Activated CD8-positive, alpha-beta memory T cell treated with anti-CD3 and anti-CD28 coated beads for 24 hours (primary cell): ENCODE measurements around the gene ZNF134.

Source experiments
- DNase-seq: peaks from one replicate; pipeline ENCODE4 v3.0.0-alpha.2; 2020

ZNF134 gene

DNA sequence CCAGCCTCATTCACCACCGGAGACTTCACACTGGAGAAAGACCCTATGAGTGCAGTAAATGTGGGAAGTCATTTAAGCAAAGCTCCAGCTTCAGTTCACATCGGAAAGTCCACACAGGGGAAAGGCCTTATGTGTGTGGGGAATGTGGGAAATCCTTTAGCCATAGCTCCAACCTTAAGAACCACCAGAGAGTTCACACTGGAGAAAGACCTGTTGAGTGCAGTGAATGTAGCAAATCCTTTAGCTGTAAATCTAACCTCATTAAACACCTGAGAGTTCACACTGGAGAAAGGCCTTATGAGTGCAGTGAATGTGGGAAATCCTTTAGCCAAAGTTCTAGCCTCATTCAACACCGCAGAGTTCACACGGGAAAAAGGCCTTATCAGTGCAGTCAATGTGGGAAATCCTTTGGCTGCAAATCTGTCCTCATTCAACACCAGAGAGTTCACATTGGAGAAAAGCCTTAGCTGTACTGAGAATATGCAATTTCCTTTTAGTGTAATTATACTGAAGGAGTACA, 27.7 kb downstream of the ZNF134 start:
- no peak for DNase-seq

DNA sequence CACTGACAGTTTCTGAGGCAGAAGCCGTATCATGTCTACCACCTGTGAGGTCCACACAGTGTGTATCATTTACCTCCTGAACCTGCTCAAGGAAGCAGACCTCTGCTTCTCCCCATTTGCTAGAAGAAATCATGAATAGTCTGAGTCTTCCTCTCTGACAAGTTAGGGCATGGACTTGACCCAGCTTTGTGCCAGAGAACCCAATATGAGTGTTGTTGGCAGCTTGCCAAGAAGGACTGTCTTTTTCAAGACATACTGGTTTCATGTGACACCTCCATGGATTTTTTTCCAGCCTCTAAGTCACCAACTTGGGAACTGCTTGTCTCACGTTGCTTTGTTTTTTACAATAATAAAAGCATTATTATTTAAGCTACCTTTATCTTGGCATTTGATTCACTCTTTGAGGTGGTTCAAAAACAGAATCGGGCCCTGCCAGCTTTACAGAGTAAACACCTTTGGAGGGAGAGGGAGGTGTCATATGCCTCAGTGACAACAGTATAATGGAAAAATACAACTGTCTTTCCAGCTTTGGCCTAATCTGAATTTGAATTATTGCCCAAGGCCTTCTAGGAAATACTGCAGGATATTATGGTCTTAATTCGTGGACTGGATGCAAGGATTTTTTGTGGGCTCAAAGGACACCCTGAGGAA, 28.5 kb downstream of the ZNF134 start:
- DNase-seq = no peak

DNA sequence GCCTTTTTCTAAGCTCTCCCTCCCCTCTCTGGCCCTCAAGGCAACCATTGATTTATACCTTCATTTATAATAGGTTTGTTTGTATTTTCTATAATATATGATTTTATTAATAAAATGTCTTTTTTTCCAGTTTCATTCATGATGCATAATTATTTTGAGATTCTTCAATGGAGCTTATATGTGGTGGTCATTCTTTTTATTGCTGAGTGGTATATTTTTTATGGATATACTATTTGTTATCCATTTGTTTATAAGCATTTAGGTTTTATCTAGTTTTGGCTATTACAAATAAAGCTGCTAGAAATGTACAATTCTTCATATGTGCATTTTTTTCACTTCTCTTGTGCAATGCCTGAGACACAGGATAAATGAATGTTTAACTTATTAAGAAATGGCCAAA, 29.7 kb downstream of the ZNF134 start:
- no peak for DNase-seq

GRCh38 chr19:57648331-57649003, 34.4 kb downstream of the ZNF134 start:
- no peak for DNase-seq

GRCh38 chr19:57651654-57651996, 37.6 kb downstream of the ZNF134 start:
- no peak for DNase-seq

GRCh38 chr19:57653689-57654088, 39.6 kb downstream of the ZNF134 start:
- no peak for DNase-seq

- no peak for DNase-seq
Measured at GRCh38 chr19:57655443-57655842, 41.4 kb downstream of the ZNF134 start.

DNA sequence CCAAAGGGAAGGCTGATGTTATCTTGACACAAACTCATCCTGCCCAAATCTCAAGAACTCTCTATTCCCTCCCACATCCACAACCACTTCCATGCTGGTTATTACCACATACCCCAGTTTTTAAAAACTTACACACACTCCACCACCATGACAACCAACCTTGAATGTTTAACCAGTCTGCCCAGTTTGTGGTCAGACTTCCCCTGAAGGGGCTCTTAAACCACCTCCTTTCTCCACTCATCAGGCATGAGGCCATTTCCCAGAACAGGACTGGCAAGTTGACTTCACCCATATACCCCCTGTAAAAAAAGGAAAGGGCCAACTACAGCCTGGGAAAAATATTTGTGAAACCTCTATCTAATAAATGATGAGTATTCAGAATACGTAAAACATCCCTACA, 42.3 kb downstream of the ZNF134 start:
- DNase-seq = no peak

DNA sequence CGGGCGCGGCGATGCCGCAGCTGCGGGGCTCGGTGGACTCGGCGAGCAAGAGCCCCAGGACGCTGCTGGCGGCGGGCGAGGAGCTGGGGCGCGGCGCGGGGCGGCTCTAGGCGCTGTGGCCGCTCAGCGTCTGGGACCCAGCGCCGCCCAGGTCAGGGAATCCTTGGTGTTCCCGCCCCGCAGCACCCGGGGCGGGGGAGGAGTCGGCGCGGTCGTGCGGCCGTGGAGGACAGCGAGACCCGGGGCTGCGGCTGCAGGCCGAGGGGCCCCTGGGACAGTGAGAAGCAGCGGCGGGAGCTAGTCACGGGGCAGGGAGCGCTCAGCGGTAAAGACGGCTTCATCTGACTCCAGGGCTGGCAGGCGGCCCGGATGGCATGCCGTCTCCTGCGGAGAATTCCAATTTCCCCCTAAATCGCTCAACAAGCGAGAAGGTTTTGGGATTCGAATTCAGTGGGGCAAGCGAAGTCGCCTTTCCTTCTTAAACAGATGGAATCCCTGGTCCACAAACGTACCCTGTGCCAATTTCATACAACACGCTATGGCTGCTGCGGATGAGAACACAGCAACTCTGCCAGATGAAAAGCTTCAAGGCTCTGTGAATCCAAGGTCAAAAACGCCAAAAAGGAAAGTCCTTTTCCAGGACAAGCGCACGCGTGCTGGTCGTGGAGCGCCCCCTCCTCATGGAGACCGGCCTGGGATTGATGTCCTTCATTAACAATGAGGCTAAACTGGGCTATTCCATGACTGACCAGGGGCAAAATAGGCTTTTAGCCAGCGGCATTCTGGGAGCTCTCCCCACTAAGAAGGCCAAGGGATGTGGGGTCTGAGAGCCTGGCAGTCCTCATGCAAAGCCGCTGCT, 50.5 kb downstream of the ZNF134 start:
- no peak for DNase-seq

DNA sequence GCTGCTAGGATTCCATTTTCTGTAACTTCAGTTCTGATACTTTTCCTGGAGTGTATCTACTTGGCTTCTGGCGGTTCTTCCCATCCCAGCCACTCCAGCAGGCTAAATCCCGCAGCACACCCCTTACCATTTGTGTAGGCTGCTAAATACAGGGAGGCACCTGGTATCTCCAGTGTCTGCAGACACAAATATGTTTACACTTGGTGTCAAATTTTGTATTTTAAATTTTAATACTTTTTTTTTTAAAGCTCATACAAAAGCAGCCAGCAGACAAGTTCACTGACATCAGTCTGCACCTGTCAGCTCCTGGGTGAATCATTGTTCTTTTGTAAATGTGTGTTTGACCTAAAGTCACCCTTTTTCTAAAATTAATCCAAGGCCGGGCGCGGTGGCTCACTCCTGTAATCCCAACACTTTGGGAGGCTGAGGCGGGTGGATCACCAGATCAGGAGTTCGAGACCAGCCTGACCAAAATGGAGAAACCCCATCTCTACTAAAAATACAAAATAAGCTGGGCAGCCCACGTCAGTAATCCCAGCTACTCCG, 51.3 kb downstream of the ZNF134 start:
- DNase-seq = no peak

DNA sequence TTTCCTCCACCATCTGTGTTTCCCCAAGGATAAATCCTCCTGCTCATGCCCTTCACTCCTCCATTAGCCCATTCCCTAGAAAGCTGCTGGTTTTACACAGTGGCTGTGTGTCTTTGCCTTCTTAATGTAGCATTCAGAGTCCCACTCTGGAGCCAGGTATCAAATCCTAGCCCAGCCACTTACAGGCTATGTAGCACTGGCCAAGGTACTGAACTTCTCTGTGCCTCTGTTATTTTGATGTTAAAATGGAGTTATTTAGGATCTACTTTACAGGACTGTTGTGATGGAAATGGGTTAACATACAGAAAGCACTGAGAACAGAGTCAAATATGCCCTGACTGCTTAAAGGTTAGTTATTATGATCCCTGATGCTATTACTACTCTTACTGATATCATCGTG, 53.2 kb downstream of the ZNF134 start:
- DNase-seq = no peak

DNA sequence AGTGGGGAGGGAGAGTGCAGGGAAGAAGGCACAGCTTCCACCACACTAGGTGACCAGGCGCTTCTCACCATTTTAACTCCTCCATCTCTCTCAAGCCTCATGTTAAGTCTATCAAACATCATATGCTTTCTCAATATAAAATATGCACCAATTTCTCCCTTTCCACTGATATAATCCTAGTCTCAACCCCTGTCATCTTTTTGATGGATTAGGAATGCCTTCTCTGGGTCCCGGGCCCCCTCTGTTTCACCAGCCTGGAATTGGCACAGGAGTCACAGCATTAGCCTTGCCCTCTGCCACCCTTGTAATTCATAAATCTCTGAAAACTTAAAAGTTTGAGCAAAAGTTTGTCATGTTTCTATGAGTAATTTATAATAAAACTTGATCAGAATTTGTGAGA, 54.6 kb downstream of the ZNF134 start, which contains the start of gene ZSCAN4:
ZSCAN4 (plus strand) TSS at position 301 of the 400 bp plus-strand sequence. CDS start 7,211 bp downstream, outside the sequence.
- no peak for DNase-seq

GRCh38 chr19:57671124-57671895, 57.3 kb downstream of the ZNF134 start:
- no peak for DNase-seq

- no peak for DNase-seq
Measured at GRCh38 chr19:57672466-57672865, 58.4 kb downstream of the ZNF134 start.
